NCI-H774 (cell line): ENCODE measurements around the gene PHLDA1.
A peak's percentile ranks its signal among the peaks of the same experiment; 100 is the strongest.

Experiments
- DNase-seq: peaks from one replicate; lab custom pipeline; 2025; lab: John Stamatoyannopoulos, UW

Gene PHLDA1

GRCh38 chr12:76037130-76038103 lies 5.8 kb upstream of the PHLDA1 start:
- peak; percentile 76 for DNase-seq

GRCh38 chr12:76035045-76035444 lies 3.5 kb upstream of the PHLDA1 start:
- no peak for DNase-seq

DNA sequence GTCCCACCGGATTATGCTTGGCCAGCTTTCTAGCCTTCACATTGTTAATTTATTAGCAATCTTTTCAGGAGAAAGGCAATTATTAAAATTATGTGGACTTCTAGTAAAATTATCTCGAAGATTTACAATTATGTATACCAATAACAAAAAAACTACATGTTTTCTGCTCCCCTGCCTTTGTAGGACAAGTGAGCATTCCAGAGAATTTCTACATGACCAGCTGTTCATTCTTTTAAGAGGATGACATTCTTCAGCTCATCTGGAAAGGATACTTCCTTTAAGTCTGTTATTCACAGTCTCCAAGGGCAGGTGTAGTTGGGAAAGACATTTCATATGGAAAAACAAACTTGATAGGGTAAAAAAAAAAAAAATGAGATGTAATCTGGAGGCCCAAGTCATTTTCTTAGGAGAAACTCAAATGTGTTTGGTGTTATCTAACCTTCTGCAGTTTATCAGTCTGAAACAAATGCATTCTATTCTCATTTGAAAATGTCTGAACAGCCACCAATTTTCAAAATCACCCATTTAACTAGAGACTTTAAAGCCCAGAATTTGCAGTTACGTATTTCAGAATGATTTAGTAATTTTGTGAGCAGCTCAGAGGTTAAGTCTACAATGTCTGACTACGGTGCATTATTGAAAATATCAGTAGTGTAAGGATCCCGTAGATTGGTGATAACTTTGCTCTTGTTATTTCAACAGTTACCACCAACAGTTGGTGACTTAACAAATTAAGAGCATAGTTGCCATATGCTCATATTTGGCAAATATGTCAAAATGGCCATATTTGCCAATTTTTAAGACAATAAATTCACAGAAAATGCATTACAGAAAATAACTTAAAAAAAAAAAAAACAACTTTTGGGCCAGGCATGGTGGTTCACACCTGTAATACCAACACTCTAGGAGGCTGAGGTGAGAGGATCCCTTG lies 1.8 kb upstream of the PHLDA1 start:
- DNase-seq = no peak

- no peak for DNase-seq
These were observed 736 bp upstream of the PHLDA1 start for GRCh38 chr12:76032043-76032981.

DNA sequence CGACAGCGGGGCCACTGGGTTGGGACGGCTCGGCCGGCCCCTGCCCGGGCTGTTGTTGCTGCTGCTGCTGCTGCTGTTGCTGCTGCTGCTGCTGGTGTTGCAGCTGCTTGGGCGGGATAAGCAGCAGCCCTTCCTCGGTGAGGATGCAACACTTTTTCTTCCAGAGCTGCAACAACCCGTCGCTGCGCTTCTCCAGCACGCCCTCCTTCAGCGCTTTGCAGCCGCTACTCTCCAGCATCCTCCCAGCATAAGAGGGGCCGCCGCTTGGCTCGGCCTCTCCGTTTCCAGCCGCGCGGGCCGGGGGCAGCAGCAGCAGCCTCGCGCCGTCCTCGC lies 529 bp downstream of the PHLDA1 start:
- DNase-seq = no peak

DNA sequence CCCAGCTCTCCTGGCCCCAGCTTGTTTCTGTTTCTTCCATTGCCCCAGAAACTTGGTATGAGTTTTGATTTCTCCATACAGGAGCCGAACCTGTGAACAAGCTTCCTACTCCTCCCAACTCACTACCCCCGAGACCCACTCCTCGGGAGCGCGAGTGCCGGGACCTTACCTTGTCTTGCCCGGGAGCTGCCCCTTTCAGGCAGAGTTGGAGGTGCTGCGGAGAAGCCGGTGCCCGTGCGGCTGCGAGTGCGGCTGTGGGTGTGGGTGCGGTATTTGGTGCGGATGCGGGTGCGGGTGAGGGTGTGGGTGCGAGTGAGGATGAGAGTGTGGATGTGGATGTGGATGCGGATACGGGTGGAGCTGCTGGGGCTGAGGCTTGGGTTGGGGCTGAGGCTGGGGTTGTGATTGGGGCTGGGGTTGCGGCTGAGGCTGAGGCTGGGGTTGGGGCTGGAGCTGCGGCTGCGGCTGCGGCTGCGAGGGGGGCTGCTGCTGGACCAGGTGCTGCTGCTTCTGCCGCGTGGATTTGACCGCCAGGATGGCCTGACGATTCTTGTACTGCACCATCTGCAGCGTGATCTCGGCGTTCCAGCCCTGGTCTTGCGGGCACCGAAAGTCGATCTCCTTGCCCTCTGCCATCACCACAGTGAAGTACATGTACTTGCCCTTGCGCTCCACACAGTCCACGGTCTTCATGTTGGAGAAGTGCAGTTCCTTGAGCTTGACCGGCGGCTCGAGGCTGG lies 1.1 kb downstream of the PHLDA1 start:
- DNase-seq = peak; percentile 52

DNA sequence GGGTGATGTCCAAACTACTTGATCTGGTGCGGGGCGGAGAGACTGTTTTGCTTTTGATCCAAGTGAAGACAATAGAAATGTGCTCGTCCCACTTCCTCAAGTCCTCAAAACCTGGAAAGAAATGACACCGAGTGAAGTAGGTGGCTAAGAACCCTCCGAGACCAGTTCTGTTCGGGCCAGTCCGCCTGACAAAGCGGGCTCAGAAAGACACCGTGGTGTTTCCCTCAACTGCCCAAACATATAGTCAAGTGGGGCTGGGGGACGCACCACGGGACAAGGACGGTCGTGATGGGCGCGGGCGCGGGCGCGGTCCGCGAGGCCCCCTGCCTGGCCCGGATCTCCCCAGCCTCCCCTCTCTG lies 1.6 kb downstream of the PHLDA1 start:
- DNase-seq = no peak

DNA sequence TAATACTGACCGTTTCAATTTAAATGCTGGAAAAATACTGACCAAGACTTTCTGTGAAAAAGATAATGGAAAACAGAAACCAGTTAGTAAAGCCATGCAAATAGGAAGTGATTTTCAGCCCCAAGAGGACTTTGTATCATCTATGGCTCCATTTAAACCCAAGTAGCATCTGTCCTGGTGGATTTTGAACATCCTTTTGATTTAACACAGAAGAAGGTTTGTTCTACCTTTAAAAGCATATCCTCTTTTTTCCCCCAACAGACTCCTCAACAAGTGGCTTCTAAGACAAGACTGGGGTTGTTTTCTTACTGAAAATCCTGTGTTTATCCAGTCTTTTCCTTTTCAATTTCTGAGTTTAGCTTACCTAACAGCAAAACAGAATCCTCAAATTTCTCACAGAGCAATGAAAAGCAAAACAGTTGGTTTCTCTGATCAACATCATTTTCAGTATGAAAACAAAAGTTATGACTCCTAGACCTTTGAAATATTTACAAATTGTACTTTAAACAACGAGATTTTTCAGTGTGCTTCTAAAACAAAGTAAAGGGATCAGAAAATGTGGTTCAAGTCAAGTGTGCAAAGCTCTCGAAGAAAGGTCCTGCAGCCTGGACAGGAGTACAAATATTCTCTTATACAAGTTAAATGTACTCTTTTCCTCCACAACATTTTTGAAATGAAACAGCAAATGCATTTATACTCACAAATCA lies 2.9 kb downstream of the PHLDA1 start:
- no peak for DNase-seq

- no peak for DNase-seq
These were observed 4.9 kb downstream of the PHLDA1 start for GRCh38 chr12:76026643-76027063.

DNA sequence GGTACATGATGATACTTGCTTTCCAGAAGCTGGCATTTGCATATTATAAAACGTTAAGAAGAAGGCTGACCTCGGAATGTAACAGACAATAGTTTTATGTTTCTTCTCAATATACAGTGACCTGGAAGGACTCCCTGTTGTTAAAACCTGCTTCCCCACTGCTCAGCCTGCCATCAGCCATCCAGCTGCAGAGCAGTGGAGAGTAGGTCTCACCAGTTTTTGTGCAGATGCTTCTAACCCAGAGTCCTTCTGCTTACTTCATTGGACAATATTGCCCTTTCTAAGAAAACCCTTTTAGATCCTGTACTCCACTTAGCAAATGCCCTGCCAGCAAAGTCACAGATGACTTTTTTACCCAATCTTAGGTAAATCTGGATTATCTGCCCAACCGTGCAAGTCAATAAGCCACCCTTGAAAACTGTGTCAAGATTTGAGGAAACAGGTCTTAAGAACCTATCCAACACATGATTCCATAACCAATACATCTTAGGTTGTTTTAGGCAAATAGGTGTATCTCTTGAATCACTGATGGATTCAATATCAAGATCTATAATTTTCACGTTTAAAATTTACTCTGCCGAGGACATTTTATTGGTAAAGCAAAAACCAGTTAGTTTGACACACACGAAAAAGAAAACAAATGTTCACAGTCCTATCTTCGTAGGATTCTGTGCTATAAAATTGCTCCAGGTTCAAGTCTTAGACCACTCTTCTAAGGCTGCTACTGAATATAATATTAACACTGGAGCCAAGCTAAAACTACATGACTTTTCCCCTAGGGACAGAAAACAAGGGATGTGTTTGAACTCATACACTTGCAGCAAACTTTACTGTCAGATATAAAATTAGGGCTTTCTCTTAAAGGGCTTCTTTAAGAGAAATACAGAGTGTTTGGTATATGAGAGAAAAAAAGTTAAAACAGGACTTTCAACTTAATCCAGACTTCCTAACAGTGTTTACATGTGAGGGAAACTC lies 5.7 kb downstream of the PHLDA1 start:
- no peak for DNase-seq

DNA sequence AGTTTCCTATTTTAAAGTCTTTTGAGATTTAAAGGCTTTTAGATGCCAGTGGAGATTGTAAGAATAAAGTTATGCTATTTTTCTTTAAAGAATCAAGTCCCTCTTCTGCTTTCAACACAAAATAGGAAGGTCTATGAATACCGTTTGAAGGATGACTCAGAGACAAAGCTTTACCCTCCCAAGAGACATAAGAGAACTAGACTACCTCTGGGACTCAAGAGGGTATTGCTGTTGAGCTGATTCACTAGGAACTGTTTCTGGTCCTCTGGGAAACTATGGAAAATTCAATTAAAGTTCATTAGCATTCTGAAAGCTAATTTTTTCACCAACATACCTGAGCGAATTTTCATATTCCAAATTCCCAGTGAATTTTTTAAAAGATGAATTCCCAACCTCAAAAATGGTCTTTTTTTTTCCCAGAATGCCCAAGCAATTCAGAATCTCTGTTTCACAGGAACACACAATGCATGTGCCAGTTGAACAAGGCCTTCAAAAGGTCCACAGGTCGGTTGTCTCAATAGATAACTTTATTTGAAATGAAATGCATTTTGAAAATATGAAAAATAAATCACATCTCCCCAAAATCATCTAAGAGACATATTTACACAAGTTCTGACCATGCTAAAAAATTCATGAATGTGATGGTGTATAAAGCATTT lies 6.5 kb downstream of the PHLDA1 start:
- DNase-seq = no peak

- DNase-seq = no peak
These were observed 7.3 kb downstream of the PHLDA1 start for GRCh38 chr12:76024102-76024781.

- no peak for DNase-seq
These were observed 8.4 kb downstream of the PHLDA1 start for GRCh38 chr12:76023069-76023690.

DNA sequence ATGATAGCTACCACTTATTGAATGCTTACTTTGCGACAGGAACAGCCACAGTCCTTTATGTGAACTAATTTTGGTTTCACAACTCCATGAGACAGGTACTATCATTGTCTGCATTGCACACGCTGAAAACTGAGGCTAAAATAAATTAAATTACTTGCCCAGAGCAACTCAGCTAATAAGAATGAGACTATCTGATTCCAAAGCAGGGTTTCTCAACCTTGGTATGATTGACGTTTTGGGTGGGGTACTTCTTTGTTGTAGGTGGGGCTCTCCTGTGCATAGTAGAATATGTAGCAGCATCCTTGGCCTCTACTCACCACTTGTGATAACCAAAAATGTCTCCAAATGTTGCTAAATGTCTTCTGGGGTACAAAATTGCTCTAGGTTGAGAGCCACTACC lies 9.1 kb downstream of the PHLDA1 start:
- DNase-seq = no peak

GRCh38 chr12:76020731-76021672 lies 10.6 kb downstream of the PHLDA1 start:
- DNase-seq = no peak

DNA sequence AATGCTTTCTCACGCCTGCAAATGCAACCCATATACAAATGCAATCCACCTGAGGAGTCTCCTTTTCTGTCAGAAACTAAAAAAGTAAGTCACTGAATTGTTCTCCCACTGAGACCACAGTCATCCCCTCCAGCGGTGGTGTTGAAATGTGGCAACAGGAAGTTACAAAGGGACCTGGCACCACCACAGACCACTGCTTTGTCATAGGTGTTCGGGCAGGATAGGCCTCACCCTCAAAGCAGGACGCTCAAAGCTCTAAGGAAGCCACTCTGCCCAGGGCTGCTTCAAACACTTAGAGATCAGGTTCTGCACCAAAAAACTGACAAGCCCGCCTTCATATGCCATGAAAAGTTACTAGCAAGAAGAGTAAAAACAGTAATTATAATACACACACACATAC lies 11.3 kb downstream of the PHLDA1 start:
- DNase-seq = no peak

DNA sequence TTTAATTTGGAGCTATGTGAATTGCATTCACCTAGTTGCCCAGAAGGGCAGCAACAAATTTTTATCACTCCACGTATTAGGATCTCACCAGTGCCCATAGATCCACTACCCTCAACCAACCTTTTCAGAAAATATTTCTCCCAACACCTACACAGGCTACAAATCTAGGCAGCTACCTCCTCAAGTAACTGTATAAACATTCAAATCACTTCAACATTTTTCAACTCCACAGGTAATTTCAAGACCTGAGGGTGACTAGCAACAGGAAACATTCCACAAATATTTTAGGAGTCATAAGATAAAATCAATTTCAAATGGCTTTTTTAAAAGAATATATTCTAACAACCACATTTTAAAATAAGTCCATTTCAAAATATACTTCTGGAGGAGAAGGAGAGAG lies 12.9 kb downstream of the PHLDA1 start:
- no peak for DNase-seq
